Suppressor macrophage treated with lipopolysaccharide for 1 hour (primary cell): ENCODE results near the gene MPL.
A peak's percentile ranks its signal among the peaks of the same experiment; 100 is the strongest.

Source experiments
- DNase-seq, 3 donors: peaks; one replicate each; pipeline ENCODE4 v3.0.0-alpha.2; 2020 to 2022

Gene MPL

DNA sequence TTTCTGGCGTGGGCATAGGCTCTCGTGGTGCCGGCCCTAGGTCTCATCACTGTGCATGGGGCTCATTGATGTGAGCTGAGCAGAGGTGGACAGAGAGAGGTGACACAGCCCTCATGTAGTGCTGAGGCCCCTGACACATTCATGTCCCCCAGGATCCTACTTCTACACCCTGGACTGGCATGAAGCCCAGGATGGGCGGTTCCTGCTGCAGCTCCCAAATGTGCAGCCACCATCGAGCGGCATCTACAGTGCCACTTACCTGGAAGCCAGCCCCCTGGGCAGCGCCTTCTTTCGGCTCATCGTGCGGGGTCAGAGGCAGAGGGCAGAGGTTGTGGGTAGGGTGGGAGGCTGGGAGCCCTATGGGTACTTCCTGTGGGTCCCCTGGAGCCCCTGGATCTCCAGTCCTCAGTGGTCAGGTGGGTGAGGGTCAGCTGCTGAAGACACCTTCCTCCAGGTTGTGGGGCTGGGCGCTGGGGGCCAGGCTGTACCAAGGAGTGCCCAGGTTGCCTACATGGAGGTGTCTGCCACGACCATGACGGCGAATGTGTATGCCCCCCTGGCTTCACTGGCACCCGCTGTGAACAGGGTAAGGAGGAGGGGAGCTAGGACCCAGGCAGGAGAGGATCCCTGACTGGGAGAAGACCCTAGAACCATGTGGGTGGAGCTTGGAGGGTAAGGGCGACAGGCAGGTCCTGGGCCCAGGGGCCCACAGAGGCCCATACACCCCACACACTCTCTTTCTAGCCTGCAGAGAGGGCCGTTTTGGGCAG is 30.7 kb upstream of the MPL start:
- DNase-seq, result no peak

DNA sequence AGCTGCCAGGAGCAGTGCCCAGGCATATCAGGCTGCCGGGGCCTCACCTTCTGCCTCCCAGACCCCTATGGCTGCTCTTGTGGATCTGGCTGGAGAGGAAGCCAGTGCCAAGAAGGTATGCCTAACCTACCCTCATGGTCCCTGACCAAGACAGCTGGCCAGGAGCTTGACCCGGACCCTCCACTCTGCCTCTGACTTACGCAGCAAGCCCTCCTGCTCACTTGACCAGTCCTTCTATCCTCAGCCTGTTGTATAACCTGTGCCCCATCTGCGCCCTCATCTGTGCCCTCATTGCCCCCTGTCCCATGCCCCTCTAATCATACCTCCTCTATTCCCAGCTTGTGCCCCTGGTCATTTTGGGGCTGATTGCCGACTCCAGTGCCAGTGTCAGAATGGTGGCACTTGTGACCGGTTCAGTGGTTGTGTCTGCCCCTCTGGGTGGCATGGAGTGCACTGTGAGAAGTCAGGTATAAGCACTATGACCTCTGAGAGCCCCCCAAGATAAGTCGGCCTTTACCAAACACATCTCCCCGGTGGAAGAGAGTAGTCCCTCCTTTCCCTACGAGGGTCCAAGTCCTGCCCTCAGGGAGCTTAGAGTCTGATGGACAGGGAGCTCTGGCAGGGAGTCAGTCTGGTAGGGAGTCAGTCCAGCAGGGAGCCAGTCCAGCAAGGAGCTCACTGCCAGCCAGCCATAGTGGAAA is 30.0 kb upstream of the MPL start:
- DNase-seq, result no peak

DNA sequence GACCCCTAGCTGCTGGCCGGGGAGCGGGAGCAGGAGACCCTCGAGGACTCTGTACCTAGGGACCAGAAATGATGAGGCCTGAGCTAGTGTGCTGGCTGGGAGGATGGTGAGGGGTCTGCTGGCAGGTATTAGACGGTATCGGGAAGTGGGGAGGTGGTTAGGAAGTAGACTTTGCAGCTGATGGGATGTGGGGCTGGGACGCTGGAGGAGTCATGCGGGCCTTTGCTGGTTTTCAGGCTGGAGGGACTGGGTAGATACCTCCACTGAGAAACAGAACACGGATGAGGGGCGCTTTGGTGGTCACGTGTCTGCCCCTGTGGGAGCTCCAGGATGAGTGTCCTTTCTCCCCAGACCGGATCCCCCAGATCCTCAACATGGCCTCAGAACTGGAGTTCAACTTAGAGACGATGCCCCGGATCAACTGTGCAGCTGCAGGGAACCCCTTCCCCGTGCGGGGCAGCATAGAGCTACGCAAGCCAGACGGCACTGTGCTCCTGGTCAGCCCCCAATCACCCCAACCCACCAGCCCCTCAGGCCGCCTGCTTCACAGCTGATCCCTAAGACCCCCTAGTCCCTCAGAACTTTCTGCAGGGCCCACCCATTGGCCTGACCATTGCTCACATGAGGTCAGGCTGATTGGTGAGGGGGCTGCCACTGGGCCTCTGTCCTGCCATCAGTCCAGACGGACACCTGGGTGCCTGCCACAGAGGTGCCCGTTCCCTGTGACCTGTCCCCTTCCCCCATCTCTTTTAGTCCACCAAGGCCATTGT is 28.8 kb upstream of the MPL start:
- no peak for DNase-seq

DNA sequence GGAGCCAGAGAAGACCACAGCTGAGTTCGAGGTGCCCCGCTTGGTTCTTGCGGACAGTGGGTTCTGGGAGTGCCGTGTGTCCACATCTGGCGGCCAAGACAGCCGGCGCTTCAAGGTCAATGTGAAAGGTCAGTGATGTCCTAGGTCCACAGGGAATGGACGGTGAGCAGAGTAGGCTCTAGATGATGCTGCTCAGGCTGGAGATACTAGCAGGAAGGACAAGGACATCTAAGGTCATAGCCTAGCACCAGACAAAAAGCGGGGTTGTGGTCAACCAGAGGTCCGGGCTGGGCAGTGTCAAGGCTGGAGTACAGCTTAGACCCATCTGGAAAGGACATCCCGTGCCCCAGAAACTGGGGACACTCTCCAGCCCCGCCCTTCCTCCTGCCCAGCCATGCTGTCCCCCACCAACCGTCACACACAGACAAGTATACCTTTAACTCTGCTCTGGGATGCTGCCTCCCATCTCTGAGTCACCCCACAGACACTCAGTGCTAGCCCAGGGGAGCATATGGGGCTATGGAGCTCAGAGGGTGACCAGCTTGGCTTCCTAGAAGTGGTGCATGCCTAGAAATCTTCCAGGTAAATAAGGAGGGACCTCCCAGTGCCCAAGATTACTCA is 28.1 kb upstream of the MPL start:
- DNase-seq, result no peak

DNA sequence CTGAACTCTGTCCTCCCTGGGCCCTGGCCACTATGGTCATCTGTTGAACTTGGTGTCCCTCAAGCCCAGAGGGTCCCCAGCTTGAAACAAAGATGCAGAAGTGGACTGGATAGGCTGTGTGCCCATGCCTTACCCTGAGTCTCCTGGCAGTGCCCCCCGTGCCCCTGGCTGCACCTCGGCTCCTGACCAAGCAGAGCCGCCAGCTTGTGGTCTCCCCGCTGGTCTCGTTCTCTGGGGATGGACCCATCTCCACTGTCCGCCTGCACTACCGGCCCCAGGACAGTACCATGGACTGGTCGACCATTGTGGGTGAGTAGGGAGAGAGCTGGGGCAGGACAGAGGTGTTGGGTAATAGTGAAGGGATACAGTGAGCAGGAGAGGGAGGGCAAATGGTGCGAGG is 26.1 kb upstream of the MPL start:
- no peak for DNase-seq

DNA sequence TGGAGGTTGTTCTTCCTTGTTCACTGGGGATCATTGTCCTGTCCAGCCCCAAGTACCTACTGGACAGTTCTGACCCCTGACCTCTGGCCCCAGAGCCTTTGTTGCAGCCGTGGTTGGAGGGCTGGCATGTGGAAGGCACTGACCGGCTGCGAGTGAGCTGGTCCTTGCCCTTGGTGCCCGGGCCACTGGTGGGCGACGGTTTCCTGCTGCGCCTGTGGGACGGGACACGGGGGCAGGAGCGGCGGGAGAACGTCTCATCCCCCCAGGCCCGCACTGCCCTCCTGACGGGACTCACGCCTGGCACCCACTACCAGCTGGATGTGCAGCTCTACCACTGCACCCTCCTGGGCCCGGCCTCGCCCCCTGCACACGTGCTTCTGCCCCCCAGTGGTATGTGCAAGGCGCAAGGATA is 25.4 kb upstream of the MPL start:
- DNase-seq, result no peak

DNA sequence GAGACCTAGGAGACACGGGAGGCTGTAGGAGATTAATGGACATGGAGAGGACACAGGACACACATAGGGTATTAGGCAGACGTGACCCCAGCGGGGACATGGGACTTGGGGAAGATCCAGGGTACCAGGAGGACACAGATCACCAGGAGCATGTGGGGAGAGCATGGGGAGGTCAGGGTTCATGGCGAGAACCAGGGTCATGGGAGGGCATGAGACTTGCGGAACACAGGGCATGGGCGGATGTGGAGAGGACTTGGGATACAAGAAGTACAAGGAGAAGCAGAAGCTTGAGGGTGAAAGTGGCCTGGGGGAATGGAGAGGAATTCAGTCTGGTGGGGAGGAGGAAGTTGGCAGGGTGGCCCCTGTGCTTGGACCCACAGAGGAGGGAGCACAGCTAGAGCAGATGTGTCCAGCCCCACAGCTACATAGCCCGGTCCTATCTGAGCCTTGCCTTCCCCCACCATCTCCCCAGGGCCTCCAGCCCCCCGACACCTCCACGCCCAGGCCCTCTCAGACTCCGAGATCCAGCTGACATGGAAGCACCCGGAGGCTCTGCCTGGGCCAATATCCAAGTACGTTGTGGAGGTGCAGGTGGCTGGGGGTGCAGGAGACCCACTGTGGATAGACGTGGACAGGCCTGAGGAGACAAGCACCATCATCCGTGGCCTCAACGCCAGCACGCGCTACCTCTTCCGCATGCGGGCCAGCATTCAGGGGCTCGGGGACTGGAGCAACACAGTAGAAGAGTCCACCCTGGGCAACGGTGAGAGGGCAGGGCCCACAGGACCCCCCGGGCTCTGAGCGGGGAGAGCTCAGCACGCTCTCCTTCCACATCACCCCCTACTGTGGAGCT is 24.7 kb upstream of the MPL start:
- DNase-seq, result peak in 1 of 3 donors; percentile 17

DNA sequence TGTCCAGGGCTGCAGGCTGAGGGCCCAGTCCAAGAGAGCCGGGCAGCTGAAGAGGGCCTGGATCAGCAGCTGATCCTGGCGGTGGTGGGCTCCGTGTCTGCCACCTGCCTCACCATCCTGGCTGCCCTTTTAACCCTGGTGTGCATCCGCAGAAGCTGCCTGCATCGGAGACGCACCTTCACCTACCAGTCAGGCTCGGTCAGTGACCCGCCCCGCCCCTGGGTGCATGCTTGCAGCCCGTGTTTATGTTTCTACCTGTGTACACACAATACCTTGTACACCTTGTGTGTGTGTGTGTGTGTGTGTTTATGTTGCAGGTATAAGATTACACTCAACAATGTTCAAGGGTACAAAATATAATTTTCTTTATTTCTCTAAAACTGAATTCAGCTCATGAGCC is 23.8 kb upstream of the MPL start:
- no peak for DNase-seq

DNA sequence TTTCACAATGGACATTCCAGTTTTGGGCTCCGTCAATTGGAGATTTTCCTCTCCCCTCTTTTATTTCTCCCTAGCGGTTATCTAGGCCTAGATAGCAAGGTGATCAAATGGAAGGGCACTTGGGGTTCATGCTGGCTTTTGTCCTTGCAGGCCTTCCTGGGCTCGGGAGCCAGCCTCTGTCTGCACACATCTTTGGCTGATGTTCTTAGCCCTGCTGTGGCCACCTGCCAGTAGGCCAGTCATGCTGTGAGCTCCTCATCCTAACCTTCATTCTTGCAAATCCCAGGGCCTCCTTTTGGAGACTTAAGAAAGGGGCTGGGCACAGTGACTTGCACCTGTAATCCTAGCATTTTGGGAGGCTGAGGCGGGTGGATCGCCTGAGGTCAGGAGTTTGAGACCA is 23.4 kb upstream of the MPL start:
- no peak for DNase-seq

DNA sequence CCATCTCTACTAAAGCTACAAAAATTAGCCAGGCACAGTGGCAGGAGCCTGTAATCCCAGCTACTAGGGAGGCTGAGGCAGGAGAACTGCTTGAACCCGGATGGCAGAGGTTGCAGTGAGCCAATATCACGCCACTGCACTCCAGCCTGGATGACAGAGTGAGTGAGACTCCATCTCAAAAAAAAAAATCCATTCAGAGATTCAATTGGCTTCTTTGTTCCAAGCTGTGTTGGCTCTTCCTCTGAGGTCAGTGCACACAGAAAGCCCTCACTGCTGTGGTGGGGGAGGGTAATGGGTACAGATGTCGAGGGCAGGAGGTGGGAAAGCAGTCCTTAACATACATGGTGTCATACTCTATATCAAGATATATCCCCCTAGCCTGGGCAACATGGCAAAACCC is 22.1 kb upstream of the MPL start:
- no peak for DNase-seq

DNA sequence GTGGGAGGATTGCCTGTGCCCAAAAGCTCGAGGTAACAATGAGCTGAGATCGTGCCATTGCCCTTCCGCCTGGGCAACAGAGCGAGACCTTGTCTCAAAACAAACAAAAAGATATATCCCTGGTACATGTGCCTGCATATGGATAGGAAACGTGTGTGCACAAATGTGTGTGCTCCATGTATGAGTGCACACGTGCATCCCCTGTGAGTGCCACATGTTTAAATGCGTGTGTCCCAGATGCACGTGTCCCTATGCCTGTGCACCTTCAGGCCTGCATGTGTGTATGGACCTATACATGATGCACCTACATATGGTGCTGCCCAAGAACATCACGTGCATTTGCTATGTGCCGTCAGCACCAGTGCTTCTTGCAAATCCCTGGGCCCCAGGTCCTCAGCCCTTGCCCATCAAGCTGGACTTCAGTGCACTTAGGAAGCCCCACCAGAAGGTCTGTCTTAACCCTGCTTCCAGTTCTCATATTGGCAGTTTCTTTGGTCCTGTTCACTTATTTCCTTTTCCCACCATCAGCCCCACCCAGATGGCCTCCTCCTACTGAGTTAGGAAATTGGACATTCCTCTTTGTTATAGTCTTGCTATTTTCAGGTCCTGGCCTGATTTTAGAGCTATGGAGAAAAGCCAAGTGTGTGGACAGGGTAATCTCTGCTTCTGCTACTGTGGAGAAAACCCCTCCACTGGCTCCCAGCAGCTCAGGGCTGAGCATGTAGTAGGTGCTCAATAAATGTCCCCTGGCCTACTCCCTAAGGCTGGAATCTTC is 21.5 kb upstream of the MPL start:
- DNase-seq, result no peak

DNA sequence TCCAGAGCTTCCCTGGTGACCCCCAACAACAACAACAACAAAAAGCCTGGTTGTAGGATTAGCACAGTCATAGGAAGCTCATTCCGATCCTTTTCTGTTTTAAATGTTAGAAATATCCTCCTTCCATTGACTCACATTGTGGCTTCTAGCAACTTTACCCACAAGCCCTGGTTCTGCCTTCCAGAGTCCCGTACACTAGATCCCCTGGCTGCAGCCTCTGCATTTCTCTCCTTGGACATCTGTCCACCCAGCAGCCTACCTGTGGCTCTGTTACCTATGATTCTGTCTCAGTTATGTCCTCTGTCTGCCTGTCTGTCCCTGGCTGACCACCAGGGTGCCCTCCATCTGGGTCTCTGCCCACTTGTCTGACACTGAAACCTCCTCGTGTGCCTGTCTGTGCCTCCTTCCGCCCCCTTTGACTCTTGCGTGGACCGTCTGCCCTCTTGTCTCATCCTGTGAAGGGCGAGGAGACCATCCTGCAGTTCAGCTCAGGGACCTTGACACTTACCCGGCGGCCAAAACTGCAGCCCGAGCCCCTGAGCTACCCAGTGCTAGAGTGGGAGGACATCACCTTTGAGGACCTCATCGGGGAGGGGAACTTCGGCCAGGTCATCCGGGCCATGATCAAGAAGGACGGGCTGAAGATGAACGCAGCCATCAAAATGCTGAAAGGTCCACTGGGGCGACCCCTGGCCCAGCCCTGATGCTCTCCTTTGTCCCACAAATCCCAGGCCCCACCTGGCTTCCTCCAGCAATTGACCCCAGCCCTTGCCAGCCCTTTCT is 20.7 kb upstream of the MPL start:
- DNase-seq, result no peak

DNA sequence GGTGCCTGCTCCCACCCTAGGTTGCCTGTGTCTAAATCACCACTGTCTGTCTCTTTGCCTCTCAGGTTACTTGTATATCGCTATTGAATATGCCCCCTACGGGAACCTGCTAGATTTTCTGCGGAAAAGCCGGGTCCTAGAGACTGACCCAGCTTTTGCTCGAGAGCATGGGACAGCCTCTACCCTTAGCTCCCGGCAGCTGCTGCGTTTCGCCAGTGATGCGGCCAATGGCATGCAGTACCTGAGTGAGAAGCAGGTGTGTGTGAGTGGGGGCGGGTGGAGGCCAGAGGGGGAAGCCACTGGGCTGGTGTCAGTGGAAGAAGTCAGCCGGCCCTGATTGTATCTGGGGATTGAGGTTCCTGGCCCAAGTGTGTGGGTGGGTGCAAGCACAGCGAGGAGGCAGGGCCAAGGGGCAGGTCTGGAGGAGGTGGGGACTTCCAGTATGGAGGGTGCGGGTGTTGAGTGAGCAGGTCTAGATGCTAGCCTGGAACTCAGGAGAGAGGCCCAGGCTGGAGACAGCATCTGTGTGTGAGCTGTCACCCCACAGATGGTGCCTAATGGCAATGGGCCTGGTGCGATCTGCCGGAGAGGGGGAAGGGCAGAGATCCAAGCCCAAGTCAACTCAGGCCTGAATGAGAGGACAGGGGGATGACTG is 19.7 kb upstream of the MPL start:
- peak in 2 of 3 donors; percentile 31 to 59 for DNase-seq

DNA sequence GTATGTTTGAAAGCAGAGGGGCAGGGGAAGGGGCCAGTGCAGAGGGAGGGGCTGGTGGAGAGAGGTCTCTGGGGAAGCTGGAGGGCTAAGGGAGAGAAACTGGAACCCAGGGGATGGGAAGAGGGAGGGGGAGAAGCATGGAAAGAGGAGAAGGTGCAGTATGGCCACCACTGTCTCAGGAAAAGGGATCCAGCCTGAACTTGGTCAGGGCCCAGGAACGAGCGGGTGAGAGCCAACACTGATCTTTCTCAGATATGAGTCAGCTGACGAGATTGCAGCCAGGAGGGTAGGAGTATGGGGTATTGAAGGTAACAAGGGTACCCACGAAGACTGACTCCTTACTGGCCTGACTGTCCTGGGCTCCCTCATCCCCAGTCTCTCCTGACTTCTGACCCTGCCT is 18.8 kb upstream of the MPL start:
- DNase-seq, result no peak

DNA sequence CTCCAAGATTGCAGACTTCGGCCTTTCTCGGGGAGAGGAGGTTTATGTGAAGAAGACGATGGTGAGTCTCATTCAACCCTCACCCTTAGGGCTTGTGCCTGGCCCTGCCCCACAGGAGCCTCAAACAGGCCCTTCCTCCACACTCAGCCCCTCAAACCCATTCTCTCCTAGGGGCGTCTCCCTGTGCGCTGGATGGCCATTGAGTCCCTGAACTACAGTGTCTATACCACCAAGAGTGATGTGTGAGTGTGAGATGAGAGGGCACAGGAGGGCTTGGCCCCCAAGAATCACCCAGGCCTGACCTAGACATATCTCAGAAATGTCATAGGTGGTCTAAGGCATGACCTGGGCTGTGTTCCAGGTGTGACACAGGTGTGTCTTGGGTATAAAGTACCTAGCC is 18.3 kb upstream of the MPL start:
- no peak for DNase-seq

DNA sequence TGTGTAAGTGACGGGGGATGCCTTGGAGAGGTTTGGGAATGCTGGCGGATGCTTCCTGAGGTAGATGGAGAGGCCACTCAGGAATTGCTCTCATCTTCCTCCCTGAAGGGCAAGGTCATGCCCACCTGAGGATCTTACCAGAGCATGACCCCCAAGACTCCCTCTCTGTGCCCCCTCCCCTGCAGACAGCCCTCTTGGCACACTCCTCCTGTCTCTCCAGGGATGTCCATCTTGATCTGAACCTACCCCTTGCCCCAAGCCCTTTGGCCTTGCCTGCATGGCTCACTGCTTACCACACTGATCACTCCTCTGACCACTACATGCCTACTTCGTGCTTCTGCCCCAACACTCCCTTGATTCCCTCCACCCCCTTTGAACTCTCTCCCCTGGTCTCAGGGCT is 17.9 kb upstream of the MPL start:
- no peak for DNase-seq

DNA sequence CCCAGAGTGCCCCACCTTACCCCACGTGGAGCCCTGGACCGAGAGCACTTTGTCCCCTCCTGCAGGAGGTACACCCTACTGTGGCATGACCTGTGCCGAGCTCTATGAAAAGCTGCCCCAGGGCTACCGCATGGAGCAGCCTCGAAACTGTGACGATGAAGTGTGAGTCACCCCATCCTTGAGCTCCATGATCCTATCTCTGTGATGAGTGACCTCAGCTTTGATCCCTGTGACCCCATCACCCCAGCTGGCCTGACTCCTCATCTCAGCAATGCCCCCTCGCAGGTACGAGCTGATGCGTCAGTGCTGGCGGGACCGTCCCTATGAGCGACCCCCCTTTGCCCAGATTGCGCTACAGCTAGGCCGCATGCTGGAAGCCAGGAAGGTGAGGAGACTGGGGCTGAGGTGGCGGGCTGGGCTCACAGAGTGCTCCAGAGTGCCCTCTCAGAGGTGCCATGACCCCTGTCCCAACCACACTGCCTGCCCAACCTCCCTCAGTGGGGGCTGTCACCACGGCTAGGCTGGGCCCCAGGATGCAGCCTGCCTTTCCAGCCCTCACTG is 16.2 kb upstream of the MPL start:
- no peak for DNase-seq

DNA sequence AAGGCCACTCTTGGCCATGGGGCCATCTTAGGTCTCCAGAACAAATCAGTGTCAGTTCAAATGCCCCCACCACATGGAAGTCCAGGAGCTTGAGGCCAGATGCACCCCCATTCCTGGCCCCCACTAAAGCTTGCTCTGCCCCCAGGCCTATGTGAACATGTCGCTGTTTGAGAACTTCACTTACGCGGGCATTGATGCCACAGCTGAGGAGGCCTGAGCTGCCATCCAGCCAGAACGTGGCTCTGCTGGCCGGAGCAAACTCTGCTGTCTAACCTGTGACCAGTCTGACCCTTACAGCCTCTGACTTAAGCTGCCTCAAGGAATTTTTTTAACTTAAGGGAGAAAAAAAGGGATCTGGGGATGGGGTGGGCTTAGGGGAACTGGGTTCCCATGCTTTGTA is 15.1 kb upstream of the MPL start:
- DNase-seq, result no peak

DNA sequence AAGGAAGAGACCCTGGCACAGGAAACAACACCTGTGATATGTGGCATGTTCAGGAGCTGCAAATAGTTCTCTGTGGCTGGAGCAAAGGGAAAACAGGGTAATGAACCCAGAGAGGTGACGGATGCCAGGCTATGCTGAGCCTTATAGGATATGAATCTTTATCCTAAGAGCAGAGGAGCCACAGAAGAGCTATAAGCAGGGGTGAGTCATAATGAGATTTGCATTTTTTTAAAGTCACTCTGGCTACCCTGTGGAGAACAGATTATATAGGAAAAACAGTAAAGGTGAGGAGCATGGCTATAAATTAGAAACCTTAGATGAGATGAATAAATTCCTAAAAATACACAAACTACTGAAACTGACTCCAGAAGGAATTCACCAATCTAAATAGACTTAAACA is 12.8 kb upstream of the MPL start:
- no peak for DNase-seq

DNA sequence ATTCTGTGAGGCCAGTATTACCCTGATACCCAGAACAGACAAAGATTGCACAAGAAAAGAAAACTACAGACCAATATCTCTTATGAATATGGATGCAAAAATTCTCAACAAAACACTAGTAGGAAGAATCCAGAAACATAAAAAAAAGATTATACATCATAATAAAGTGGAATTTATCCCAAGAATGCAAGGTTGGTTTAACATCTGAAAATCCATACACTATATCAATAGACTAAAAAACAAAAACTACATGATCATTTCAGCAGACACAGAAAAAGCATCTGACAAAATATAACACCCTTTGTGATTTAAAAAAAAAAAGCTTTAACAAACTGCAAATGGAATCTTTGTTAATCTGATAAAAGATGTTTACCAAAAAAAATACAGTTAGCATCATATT is 12.2 kb upstream of the MPL start:
- no peak for DNase-seq
